GM12873 (cell line): Measurements from ENCODE around the gene SOX13.

Experiments
- TF ChIP-seq, protein P1 (sequence below): IDR thresholded peaks from 2 replicates; pipeline ENCODE4 v1.5.1; 2012; ENCODE audit warnings: low read depth, mild to moderate bottlenecking, moderate library complexity, low read length, control low read depth; ENCODE audit not compliant: insufficient read depth; ENCODE audit errors: missing control alignments

The SOX13 gene

DNA sequence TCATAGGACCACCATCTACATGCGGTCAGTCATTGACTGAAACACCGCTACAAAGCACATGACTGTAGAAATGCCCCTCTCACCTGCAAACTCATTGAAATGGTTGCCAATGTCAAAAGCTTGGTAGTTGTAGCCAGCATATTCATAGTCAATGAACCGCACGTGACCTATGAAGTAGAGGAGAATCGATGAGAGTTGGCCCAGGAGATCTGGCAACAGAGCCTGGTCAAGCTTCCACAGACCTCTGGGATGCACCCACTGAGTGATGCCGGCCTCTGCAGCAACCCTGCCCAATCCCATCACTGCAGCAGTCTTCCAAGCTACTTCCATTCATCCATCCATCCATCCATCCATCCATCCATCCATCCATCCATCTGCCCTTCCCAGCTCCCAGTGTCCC lies 67.0 kb downstream of the SOX13 start:
- TF ChIP-seq, protein P1, sequence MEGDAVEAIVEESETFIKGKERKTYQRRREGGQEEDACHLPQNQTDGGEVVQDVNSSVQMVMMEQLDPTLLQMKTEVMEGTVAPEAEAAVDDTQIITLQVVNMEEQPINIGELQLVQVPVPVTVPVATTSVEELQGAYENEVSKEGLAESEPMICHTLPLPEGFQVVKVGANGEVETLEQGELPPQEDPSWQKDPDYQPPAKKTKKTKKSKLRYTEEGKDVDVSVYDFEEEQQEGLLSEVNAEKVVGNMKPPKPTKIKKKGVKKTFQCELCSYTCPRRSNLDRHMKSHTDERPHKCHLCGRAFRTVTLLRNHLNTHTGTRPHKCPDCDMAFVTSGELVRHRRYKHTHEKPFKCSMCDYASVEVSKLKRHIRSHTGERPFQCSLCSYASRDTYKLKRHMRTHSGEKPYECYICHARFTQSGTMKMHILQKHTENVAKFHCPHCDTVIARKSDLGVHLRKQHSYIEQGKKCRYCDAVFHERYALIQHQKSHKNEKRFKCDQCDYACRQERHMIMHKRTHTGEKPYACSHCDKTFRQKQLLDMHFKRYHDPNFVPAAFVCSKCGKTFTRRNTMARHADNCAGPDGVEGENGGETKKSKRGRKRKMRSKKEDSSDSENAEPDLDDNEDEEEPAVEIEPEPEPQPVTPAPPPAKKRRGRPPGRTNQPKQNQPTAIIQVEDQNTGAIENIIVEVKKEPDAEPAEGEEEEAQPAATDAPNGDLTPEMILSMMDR, result no peak

DNA sequence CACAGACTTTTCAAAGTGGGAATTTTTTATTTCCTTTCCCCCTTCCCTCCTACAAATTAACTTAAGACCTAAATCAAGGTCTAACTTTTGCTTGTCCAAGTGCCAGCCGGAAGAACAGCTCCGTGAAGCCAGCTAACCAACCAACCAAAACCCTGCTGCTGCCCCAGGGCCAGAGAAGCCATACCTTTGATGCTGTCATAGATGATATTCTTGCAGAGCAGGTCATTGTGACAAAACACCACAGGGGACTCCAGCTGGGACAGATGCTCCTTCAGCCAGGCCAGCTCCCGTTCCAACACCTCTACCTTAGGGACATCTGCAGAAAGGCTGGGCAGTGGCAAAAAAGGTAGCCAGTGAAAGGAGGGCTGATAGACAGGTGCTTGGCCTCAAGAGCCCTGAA lies 68.2 kb downstream of the SOX13 start:
- TF ChIP-seq, protein P1, result no peak

DNA sequence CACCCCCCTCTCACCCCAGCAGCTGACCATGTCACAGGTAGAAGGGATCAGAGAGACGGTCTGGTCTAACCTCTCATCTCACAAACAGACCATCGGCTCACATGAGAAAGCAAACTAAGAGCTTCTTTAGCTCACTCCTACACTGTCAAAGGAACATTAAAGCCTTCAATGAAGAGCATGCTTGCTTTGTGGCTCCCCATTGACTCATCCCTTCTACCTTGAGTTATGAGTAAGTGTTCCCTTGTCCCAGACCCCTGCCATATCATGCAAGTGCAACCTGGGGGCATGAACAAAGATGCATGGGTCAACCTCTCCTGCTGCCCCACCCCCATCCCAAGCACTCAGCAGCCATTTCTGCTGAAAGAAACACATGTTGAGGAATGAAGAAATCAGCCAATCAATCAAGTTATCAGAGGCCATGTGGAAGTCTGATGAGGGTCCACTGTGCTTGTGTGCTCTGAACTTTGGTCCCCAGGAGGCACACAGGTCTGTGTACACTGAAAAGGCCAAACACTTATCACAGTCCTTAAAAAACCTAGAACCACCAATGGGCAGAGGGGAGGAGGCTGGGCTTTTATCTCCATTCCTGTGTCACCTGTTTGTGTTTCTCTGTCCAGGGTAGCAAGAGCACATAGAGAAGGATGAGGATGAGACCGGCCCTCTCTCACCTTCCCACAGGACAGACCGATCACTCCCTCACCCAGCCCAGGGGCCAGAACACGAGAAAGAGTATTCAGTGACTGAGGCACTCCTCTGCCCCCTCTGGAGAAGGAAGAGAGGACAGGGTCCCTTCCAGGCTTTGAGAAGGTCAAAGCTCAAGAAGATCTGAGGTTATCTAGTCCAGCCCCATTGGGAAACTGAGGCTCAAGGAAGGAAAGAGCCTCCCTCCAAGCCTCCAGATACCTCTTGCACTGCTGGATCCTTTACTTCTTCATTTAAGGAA lies 69.4 kb downstream of the SOX13 start:
- TF ChIP-seq, protein P1, result no peak

DNA sequence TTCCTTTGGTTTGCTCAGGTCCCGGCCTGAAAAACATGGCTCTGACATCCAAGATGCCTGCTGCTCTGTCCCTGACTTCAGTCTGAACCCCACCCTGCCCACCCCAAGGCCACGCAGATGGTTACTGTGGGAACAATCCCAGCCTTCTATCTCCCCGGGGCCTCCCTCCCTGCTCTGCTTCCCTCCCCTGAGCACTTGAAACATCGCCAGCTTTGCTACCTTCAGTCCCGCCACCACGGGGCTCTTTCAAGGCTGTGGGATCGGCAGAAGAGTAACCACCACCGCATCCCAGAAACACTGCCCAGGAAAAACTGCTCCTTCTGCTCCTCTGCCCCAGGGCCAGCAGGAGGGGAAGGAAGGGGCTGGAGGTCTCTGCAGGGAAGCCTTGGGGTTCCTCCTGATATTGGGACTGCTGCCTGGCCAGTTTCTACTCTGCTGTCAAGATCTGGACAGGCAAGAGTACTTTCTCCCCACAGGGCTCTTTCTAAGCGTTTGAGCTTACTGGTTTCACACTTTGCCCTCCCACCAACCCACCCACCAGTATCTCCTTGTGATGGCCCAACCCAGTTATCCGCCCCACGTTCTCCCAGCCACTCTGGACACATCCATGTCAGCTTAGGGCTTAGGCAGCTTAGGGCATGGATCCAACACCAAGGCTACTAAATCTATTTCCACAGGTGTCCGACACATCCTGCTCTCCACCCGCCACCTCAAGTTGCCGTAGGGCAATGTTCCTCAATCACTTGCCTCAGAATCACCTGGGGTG lies 70.5 kb downstream of the SOX13 start:
- TF ChIP-seq, protein P1, result no peak

DNA sequence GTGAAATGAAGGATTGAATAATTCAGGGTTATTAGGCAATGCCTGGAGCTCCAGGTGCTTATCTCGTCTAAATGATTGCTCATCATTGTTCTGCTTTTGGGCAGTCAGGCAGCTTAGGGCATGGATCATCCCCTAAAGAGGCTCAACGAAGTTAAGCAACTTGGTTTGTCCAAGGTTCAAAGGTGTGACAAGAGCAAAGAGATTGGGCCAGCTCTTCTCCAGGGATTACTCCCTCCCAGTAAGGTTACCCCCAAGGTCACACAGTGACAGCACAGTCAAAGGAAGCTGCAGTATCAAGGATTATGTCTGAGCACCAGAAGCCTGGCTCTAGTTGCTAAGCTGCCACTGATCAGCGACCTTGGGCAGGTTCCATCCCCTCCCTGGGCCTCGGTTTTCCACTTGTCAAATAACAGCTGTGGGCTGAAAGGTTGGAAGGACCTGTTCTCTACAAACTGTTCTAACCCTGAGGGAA lies 72.2 kb downstream of the SOX13 start:
- TF ChIP-seq, protein P1, result no peak

DNA sequence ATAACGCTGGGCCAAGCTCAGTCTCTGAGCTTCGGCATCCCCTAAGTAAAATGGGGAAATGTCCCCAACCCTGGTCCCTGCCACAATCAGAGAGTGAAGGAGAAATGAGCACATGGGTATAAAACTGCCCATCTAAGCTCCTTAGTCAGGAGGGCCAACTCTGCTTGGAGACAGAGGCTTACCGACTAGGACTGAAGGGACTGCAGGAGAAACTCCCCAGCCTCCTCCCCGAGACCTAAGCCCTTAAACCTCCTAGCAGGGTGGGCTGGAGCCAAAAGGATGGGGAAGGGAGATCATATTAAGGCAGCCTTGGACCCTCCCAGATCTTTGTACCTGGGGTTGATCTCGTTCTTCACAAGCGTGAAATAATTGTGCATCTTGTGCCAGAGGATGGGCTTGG lies 73.4 kb downstream of the SOX13 start:
- TF ChIP-seq, protein P1, result no peak

DNA sequence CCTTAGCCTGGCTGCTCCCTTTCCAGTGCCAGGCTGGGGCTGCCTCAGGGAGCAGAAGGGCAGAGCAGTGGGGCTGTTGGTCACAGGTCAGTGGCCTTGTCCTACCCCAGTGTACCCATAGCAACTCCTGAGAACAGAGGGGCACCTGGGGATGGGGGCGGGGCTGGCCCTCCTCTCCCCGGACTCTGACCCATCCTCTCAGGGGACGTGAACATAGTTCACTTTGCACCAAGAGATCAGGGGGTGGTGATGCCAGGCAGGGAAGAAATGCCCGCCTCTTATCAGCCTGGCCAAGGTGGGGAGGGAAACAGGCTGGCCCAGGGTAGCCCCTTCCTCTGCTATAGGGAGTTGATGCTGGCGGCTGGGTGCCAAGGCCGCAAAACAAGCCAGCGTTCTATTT lies 74.0 kb downstream of the SOX13 start:
- TF ChIP-seq, protein P1, result no peak
